HepG2 (cell line): Measurements from ENCODE around the gene VTI1B. TPM values are rescaled to one million over a fixed set of nuclear protein-coding genes. Genes with fewer than 3 reads are reported as not detected.

ENCODE experiments used
- IKZF1 ChIP-seq: fragments of 450-650 bp; IDR thresholded peaks from 2 replicates; pipeline ENCODE4 v1.7.1; 2016
- MAFG ChIP-seq: sonication (generic); formaldehyde crosslinking; IDR thresholded peaks from 2 replicates; pipeline ENCODE4 v1.5.1; 2020; ENCODE audit warnings: mild to moderate bottlenecking, missing genetic modification reagents
- MED1 ChIP-seq: sonication (generic); formaldehyde crosslinking; IDR thresholded peaks from 2 replicates; pipeline ENCODE4 v1.4.0; 2020; ENCODE audit warnings: missing genetic modification reagents
- NCOA1 ChIP-seq: sonication (generic); formaldehyde crosslinking; IDR thresholded peaks from 2 replicates; pipeline ENCODE4 v1.9.0; 2021; ENCODE audit warnings: missing genetic modification reagents
- SMAD9 ChIP-seq: sonication (generic); formaldehyde crosslinking; IDR thresholded peaks from 2 replicates; pipeline ENCODE4 v1.5.1; 2020; ENCODE audit warnings: mild to moderate bottlenecking, missing genetic modification reagents
- TSC22D2 ChIP-seq: sonication (generic); formaldehyde crosslinking; IDR thresholded peaks from 2 replicates; pipeline ENCODE4 v1.5.1; 2020; ENCODE audit warnings: missing genetic modification reagents, mild to moderate bottlenecking, borderline replicate concordance
- ZBTB33 ChIP-seq: sonication (generic); formaldehyde crosslinking; IDR thresholded peaks from 2 replicates; pipeline ENCODE4 v1.4.0; 2020; ENCODE audit warnings: missing genetic modification reagents
- ZMYM3 ChIP-seq: sonication (generic); formaldehyde crosslinking; IDR thresholded peaks from 2 replicates; pipeline ENCODE4 v1.5.1; 2020; ENCODE audit warnings: mild to moderate bottlenecking, missing genetic modification reagents
- ZNF431 ChIP-seq: sonication (generic); formaldehyde crosslinking; IDR thresholded peaks from 2 replicates; pipeline ENCODE4 v1.9.0; 2022; ENCODE audit warnings: missing genetic modification reagents, low read depth, mild to moderate bottlenecking, borderline replicate concordance
- ZNF557 ChIP-seq: sonication (generic); formaldehyde crosslinking; IDR thresholded peaks from 2 replicates; pipeline ENCODE4 v1.4.0; 2020; ENCODE audit warnings: missing genetic modification reagents
- polyA plus RNA-seq, 8 experiments: library from polyadenylated mRNA; depleted of rRNA in 3 of 8; stranded (reverse) in 7 of 8; unstranded in 1 of 8; fragments of >200 nt; fragmentation: Illumina TruSeq in 4 of 8; extraction: Trizol in 4 of 8; gene quantifications; 2 replicates each; pipeline versions ENCODE4 v1.2.1 to v1.2.3, GENCODE V29; 2011 to 2016; ENCODE audit warnings: low read depth in 4 of 8, missing spikeins in 1 of 8, mixed read lengths in 1 of 8; ENCODE audit not compliant: insufficient read depth in 1 of 8
- total RNA-seq, 5 experiments: library from RNA; depleted of rRNA; stranded (reverse); fragments of >200 nt; fragmentation: Illumina TruSeq; extraction: Trizol; gene quantifications; 2 replicates each; pipeline ENCODE4 v1.2.3, GENCODE V29; 2016; ENCODE audit warnings: low read depth in 1 of 5
- TF ChIP-seq, protein P1 (sequence below): sonication (generic); formaldehyde crosslinking; IDR thresholded peaks from 2 replicates; pipeline ENCODE4 v1.4.0; 2020; ENCODE audit warnings: missing genetic modification reagents, borderline replicate concordance
- TF ChIP-seq, protein P2 (sequence below): sonication (generic); formaldehyde crosslinking; IDR thresholded peaks from 2 replicates; pipeline ENCODE4 v1.5.0; 2020; ENCODE audit warnings: mild to moderate bottlenecking, missing genetic modification reagents
- TF ChIP-seq, protein P3 (sequence below): sonication (generic); formaldehyde crosslinking; IDR thresholded peaks from 2 replicates; pipeline ENCODE4 v1.4.0; 2020; ENCODE audit warnings: mild to moderate bottlenecking, missing genetic modification reagents

The VTI1B gene
- total and polyA plus RNA-seq, 2 of the 13 experiments (the other 11 are each of a cell fraction or from before 2014, with no cell fraction given), result 39.0 to 103 TPM

- TF ChIP-seq, protein P1, sequence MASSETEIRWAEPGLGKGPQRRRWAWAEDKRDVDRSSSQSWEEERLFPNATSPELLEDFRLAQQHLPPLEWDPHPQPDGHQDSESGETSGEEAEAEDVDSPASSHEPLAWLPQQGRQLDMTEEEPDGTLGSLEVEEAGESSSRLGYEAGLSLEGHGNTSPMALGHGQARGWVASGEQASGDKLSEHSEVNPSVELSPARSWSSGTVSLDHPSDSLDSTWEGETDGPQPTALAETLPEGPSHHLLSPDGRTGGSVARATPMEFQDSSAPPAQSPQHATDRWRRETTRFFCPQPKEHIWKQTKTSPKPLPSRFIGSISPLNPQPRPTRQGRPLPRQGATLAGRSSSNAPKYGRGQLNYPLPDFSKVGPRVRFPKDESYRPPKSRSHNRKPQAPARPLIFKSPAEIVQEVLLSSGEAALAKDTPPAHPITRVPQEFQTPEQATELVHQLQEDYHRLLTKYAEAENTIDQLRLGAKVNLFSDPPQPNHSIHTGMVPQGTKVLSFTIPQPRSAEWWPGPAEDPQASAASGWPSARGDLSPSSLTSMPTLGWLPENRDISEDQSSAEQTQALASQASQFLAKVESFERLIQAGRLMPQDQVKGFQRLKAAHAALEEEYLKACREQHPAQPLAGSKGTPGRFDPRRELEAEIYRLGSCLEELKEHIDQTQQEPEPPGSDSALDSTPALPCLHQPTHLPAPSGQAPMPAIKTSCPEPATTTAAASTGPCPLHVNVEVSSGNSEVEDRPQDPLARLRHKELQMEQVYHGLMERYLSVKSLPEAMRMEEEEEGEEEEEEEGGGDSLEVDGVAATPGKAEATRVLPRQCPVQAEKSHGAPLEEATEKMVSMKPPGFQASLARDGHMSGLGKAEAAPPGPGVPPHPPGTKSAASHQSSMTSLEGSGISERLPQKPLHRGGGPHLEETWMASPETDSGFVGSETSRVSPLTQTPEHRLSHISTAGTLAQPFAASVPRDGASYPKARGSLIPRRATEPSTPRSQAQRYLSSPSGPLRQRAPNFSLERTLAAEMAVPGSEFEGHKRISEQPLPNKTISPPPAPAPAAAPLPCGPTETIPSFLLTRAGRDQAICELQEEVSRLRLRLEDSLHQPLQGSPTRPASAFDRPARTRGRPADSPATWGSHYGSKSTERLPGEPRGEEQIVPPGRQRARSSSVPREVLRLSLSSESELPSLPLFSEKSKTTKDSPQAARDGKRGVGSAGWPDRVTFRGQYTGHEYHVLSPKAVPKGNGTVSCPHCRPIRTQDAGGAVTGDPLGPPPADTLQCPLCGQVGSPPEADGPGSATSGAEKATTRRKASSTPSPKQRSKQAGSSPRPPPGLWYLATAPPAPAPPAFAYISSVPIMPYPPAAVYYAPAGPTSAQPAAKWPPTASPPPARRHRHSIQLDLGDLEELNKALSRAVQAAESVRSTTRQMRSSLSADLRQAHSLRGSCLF (CRISPR knock-in tag), result no peak
- TF ChIP-seq ZNF431 (CRISPR knock-in tag), result no peak
- TF ChIP-seq, protein P2, sequence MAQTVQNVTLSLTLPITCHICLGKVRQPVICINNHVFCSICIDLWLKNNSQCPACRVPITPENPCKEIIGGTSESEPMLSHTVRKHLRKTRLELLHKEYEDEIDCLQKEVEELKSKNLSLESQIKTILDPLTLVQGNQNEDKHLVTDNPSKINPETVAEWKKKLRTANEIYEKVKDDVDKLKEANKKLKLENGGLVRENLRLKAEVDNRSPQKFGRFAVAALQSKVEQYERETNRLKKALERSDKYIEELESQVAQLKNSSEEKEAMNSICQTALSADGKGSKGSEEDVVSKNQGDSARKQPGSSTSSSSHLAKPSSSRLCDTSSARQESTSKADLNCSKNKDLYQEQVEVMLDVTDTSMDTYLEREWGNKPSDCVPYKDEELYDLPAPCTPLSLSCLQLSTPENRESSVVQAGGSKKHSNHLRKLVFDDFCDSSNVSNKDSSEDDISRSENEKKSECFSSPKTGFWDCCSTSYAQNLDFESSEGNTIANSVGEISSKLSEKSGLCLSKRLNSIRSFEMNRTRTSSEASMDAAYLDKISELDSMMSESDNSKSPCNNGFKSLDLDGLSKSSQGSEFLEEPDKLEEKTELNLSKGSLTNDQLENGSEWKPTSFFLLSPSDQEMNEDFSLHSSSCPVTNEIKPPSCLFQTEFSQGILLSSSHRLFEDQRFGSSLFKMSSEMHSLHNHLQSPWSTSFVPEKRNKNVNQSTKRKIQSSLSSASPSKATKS, result no peak
- no peak for TF ChIP-seq NCOA1
- no peak for TF ChIP-seq TSC22D2 (CRISPR knock-in tag)
- TF ChIP-seq, protein P3, sequence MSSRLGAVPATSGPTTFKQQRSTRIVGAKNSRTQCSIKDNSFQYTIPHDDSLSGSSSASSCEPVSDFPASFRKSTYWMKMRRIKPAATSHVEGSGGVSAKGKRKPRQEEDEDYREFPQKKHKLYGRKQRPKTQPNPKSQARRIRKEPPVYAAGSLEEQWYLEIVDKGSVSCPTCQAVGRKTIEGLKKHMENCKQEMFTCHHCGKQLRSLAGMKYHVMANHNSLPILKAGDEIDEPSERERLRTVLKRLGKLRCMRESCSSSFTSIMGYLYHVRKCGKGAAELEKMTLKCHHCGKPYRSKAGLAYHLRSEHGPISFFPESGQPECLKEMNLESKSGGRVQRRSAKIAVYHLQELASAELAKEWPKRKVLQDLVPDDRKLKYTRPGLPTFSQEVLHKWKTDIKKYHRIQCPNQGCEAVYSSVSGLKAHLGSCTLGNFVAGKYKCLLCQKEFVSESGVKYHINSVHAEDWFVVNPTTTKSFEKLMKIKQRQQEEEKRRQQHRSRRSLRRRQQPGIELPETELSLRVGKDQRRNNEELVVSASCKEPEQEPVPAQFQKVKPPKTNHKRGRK (CRISPR knock-in tag), result no peak
- peak; percentile 72 for TF ChIP-seq MED1
- no peak for TF ChIP-seq IKZF1
- TF ChIP-seq MAFG, result no peak
- TF ChIP-seq ZBTB33 (CRISPR knock-in tag), result no peak
- TF ChIP-seq ZNF557, result no peak
- TF ChIP-seq ZMYM3 (CRISPR knock-in tag), result no peak
- TF ChIP-seq SMAD9 (CRISPR knock-in tag), result no peak
Observed at GRCh38 chr14:67694791-67695393, 20.5 kb upstream of the VTI1B start (continued).
